ENCODE data around the gene PRAF2.

GRCh38 chrX:49077941-49078340 is 4.1 kb upstream of the PRAF2 start:
- TF ChIP-seq CTCF (IDR thresholded peaks at IDR 0.05) (no peak), POLR2AphosphoS5 (IDR thresholded peaks at IDR 0.05) (no peak), POLR2A (IDR thresholded peaks at IDR 0.05) (no peak)

All from stomach (tissue), 4 donors.